Duodenal mucosa (tissue), 2 donors: ENCODE data around the gene ACTBL2.
A peak's percentile ranks its signal among the peaks of the same experiment; 100 is the strongest.
"Not testable (repeated sequence)": the region's sequence is repeated elsewhere in the genome, so short reads cannot be mapped to it uniquely, and the experiment has no call there.

Experiments
- H3K27ac ChIP-seq: one replicate; pipeline ENCODE4 v1.7.0; 2013; ENCODE audit warnings: low read depth, low read length
- H3K27me3 ChIP-seq, 2 donors: one replicate each; pipeline ENCODE4 v1.7.0; 2013; ENCODE audit warnings: low read length in 2 of 2, control low read depth in 1 of 2; ENCODE audit not compliant: insufficient read depth in 2 of 2, control insufficient read depth in 1 of 2
- H3K36me3 ChIP-seq, 2 donors: one replicate each; pipeline ENCODE4 v1.7.0; 2013; ENCODE audit warnings: low read length in 2 of 2, control low read depth in 1 of 2; ENCODE audit not compliant: insufficient read depth in 2 of 2, control insufficient read depth in 1 of 2
- H3K4me1 ChIP-seq, 2 donors: one replicate each; pipeline ENCODE4 v1.7.0; 2013; ENCODE audit warnings: low read length in 2 of 2, control low read depth in 1 of 2; ENCODE audit not compliant: insufficient read depth in 2 of 2, control insufficient read depth in 1 of 2
- H3K4me3 ChIP-seq, 2 donors: one replicate each; pipeline ENCODE4 v1.7.0; 2013; ENCODE audit warnings: low read length in 2 of 2, low read depth in 1 of 2
- H3K9ac ChIP-seq, 2 donors: one replicate each; pipeline ENCODE4 v1.7.0; 2013; ENCODE audit warnings: low read length in 2 of 2, low read depth in 1 of 2
- H3K9me3 ChIP-seq, 2 donors: one replicate each; pipeline ENCODE4 v1.7.0; 2013; ENCODE audit warnings: low read length in 2 of 2, control low read depth in 1 of 2; ENCODE audit not compliant: control insufficient read depth in 1 of 2

Gene ACTBL2

DNA sequence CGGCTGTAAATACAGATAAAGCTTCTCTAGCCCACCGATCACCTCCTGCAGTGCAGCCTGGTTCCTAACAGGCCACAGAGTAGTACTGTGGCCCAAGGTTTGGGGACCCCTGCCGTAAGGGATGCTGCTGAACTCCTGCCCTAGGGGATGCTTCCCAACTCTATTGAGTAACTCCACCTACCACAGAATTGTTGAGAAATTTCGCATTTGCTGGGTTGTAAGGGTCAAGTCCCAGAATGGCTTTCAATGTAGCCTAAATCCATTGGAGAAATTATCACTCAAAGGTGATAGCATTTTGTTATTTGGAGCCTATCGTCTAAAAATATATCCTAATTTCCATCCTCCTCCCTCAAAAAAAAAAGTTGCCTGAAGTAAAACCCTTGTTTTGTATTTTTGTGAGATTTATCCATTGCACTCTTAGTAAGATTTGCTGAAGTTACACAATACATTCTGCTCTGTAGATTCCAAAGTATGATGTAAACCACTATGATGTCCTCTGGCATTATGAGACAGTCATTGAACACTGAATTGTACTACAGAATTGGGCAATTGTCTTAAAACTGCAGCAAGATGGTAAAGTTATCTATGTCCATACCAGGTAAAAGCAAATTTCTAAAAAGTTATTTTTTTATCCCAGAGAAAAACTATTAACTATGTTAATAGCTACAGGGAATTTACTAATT lies 14.0 kb downstream of the ACTBL2 start:
- no peak overlapping the region for H3K9ac ChIP-seq
- no peaks in the 10 kb centered on the region for H3K9me3 ChIP-seq
- H3K36me3 ChIP-seq: no peaks in the 10 kb centered on the region
- no peak overlapping the region for H3K4me3 ChIP-seq
- H3K27me3 ChIP-seq: peaks cover 0 to 3% of the 10 kb centered on the region in 2 donors
- no peak overlapping the region for H3K27ac ChIP-seq
- no peaks in the 10 kb centered on the region for H3K4me1 ChIP-seq

DNA sequence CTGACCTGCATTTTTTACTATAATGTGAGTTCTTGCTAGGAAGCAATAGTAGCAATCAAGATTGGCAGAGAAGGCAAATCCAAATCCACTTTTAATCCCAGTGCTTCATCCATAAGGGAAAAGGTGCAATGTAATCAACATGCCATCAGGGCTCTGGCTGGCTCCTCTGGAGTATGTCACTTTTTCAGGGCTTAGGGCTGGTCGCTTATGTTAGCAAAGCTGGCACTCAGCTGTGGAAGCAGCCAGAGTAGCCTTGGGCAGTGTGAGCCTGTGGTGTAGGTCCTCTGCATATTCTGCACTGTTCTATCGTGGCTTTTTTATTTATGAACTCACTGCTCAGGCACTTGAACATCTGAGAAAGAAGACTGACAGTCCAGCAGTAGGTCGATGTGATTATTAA lies 16.1 kb downstream of the ACTBL2 start:
- H3K27me3 ChIP-seq: peaks cover 0 to 3% of the 10 kb centered on the region in 2 donors

DNA sequence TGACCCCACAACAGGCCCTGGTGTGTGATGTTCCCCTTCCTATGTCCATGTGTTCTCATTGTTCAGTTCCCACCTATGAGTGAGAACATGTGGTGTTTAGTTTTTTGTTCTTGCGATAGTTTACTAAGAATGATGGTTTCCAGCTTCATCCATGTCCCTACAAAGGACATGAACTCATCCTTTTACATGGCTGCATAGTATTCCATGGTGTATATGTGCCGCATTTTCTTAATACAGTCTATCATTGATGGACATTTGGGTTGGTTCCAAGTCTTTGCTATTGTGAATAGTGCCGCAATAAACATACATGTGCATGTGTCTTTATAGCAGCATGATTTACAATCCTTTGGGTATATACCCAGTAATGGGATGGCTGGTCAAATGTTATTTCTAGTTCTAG lies 22.6 kb downstream of the ACTBL2 start:
- not testable (repeated sequence) for H3K9ac ChIP-seq, H3K27ac ChIP-seq, H3K4me3 ChIP-seq, H3K27me3 ChIP-seq, H3K36me3 ChIP-seq, H3K9me3 ChIP-seq
- peaks cover 6 to 19% of the 10 kb centered on the region in 2 donors for H3K4me1 ChIP-seq

More for the DNA sequence above, 16.1 kb downstream of the ACTBL2 start:
- H3K4me1 ChIP-seq: no peaks in the 10 kb centered on the region
- H3K9ac ChIP-seq: no peak overlapping the region
- H3K27ac ChIP-seq: no peak overlapping the region
- H3K4me3 ChIP-seq: no peak overlapping the region
- no peaks in the 10 kb centered on the region for H3K36me3 ChIP-seq
- no peaks in the 10 kb centered on the region for H3K9me3 ChIP-seq

DNA sequence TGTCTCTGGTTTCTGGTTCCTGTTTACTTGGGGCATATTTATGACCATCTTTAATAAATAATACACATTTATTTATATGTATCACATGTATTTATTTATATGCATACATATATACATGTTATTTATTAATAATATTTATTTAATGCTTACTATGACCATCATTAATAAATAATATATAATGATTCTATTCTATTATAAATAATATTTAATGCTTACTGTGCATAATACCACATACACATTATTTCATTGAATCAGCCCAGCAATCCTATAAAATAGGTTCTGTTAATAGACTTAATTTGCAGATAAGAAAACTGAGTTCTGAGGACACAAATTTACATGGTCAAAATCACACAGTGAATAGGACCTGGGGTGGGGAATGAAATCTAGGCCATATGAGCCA lies 24.2 kb downstream of the ACTBL2 start:
- H3K27me3 ChIP-seq: no peaks in the 10 kb centered on the region
- H3K9me3 ChIP-seq: no peaks in the 10 kb centered on the region
- no peaks in the 10 kb centered on the region for H3K36me3 ChIP-seq
- peaks cover 6 to 19% of the 10 kb centered on the region in 2 donors for H3K4me1 ChIP-seq
- no peak overlapping the region for H3K9ac ChIP-seq
- H3K4me3 ChIP-seq: no peak overlapping the region
- H3K27ac ChIP-seq: no peak overlapping the region

DNA sequence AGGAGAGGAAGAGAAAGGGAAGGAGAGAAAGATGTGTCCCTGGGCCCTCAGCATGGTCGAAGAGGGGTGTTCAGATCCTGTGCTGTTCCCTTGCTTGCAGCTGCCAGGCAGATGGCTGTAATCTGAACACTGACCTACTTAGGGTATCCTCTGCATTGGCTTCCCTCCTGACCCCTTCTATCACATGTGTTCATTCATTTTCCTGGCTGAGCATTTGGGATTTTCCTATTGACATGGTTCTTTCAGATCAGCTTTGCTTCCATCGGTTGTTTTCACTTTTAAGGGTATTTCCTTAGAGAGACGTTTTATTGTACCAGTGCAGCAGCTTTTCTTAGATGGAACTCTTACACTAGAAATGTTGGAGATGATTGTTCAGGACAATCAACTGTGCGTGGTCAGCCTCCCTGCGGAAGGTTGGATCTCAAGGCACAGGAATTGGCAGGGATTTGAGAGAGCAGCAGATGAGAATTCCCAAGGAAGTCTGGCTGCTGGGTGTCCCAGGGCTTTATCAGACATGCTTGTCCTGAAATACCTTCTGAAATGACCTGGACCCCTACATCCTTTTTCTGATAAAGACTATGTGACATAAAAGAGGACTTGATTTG lies 26.0 kb downstream of the ACTBL2 start:
- H3K27ac ChIP-seq: no peak overlapping the region
- peak overlapping the region in 1 of 2 donors; percentile 20 for H3K4me3 ChIP-seq
- no peaks in the 10 kb centered on the region for H3K9me3 ChIP-seq
- H3K9ac ChIP-seq: no peak overlapping the region
- H3K4me1 ChIP-seq: peaks cover 6 to 19% of the 10 kb centered on the region in 2 donors
- no peaks in the 10 kb centered on the region for H3K36me3 ChIP-seq
- H3K27me3 ChIP-seq: no peaks in the 10 kb centered on the region

DNA sequence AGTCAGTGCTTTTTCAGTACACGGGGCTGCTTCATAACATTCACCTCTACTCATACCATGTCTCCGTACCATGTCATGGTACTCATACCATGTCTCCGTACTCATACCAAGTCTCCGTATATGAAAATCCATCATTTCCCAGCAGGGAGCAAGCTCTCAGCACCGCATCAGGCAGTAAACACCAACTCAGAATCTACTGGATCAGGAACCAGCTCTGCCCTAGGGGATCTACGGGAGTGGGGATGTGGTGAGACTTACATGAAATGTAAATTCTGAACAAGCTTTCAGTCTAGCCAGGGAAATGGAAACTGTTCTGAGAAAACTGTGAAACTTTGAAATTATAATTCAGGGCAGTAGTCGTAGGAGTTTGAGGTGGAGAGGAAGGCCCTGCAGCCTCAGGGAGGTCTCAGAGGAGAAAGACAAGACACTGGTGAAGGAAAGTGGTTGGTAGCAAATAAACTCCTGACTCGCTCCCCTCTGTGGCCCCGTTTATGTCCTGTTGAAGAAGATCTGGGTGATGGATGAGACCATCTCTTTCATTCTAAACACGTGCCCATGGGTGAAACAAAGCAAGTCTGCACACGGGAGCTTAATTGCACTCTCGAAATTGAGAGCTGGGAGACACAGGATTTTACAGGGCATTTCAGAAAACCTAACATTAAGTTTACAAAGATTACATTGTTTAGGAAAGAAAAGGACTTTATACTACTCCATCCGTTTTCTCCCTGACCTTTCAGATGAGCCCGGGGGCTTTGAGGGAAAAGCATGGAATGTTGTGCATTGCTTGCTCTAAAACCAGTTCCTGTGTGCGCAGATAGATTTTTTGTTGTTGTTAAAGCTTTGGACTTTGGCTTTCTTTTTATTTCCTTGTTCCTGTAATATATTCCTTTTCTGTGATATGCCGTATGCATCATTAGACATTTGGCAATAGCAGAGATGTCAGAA lies 26.8 kb downstream of the ACTBL2 start:
- Histone ChIP-seq H3K9me3 (no peaks in the 10 kb centered on the region), H3K4me1 (peaks cover 6 to 19% of the 10 kb centered on the region in 2 donors), H3K27ac (no peak overlapping the region), H3K9ac (no peak overlapping the region), H3K4me3 (peak overlapping the region in 1 of 2 donors; percentile 20), H3K27me3 (no peaks in the 10 kb centered on the region), H3K36me3 (no peaks in the 10 kb centered on the region)

DNA sequence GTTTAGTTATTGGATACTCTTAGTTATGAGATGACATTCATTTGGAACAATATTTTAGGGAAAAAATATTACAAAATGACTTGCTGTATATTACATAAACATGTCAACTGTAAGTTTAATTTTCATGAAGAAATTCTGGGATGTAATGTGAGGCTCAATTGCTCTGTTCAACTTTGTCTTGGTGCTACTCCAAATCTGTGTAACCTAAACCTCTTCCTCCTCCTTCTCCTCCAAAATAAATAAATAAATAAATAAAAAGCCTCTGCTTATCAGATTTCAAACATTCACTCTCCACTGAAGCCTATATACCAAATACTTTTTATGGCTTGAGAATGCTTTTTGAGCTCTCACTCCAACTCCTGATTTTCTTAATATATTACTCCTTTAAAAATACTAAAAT lies 27.7 kb downstream of the ACTBL2 start:
- no peaks in the 10 kb centered on the region for H3K27me3 ChIP-seq
- H3K27ac ChIP-seq: no peak overlapping the region
- H3K4me1 ChIP-seq: peaks cover 6 to 19% of the 10 kb centered on the region in 2 donors
- no peak overlapping the region for H3K9ac ChIP-seq
- no peaks in the 10 kb centered on the region for H3K36me3 ChIP-seq
- no peaks in the 10 kb centered on the region for H3K9me3 ChIP-seq
- no peak overlapping the region for H3K4me3 ChIP-seq

DNA sequence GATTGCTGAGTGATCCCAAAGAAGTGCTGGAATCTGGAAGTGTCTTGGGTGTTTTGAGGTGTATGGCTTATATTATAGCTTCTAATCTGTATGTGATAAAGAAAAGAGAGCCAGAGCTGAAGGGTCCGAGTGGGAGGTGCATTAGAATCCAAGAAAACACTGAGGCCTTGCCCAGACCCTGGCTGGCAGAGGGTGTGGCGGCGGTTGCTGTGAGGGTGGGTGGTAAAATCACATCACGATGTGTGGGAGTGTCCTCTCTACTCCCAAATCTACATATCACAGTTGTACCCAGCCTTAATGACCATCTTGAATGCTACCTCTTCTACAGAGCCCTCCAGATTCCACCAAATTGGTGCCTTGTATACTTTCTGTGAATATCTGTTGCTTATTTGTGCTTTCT lies 28.9 kb downstream of the ACTBL2 start:
- Histone ChIP-seq H3K27me3 (no peaks in the 10 kb centered on the region), H3K27ac (no peak overlapping the region), H3K9me3 (no peaks in the 10 kb centered on the region), H3K9ac (no peak overlapping the region), H3K4me1 (peaks cover 6 to 19% of the 10 kb centered on the region in 2 donors), H3K36me3 (no peaks in the 10 kb centered on the region), H3K4me3 (no peak overlapping the region)

DNA sequence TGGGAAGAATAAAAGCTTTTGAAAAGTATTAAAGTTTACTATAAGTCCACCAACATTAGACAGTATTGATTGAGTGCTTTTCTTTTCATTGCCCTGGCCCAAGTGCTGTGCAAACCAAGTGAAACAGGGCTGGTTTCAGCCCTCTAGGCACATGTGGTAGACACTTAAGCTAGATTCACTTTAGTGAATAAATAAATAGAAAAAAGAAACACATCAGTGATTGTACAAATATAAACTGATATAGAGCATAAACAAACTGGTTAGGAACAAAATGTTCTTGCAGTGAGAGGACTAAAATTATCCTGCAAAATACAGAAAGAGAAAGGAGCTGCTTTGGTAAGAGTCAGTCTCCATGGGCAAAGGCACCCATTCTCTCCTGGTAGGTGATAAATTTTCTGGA lies 29.7 kb downstream of the ACTBL2 start:
- no peaks in the 10 kb centered on the region for H3K9me3 ChIP-seq
- H3K4me1 ChIP-seq: peaks cover 6 to 19% of the 10 kb centered on the region in 2 donors
- H3K9ac ChIP-seq: no peak overlapping the region
- no peak overlapping the region for H3K27ac ChIP-seq
- no peaks in the 10 kb centered on the region for H3K36me3 ChIP-seq
- H3K27me3 ChIP-seq: no peaks in the 10 kb centered on the region
- no peak overlapping the region for H3K4me3 ChIP-seq
